PC-9 (cell line): ENCODE data around the gene ERC2. TPM values are rescaled to one million over a fixed set of nuclear protein-coding genes. Genes with fewer than 3 reads are reported as not detected.
A peak's percentile ranks its signal among the peaks of the same experiment; 100 is the strongest.

Experiments
- BruUV-seq: library from RNA; stranded (reverse); fragments of 400-500 nt; replicated peaks from 2 replicates; lab custom pipeline; 2021; lab: Mats Ljungman, UMichigan
- CTCF ChIA-PET: fragments of 300-600 bp; sonication (Branson Sonifier 250); formaldehyde crosslinking; loops from one replicate; lab custom pipeline; 2022; ENCODE audit warnings: antibody characterized with exemption; lab: Charles Lee
- POLR2A ChIA-PET: fragments of 300-600 bp; sonication (Branson Sonifier 250); formaldehyde crosslinking; loops from one replicate; lab custom pipeline; 2022; ENCODE audit warnings: antibody characterized with exemption; ENCODE audit not compliant: unreplicated experiment; lab: Charles Lee
- DNase-seq, 2 experiments: peaks; one replicate each; pipeline versions ENCODE4 v3.0.0 to v3.0.0-alpha.2; 2015 to 2022; ENCODE audit warnings: mixed read lengths in 1 of 2
- H2AFZ ChIP-seq: fragments of 200-600 bp; sonication (generic); 2 replicates; pipeline ENCODE4 v1.8.1; 2017; ENCODE audit warnings: antibody characterized with exemption
- H3F3A ChIP-seq: fragments of 200-600 bp; sonication (generic); 2 replicates; pipeline ENCODE4 v1.8.1; 2017; ENCODE audit warnings: antibody characterized with exemption, mild to moderate bottlenecking, low read depth; ENCODE audit not compliant: insufficient read depth
- H3K27ac ChIP-seq: fragments of 200-600 bp; sonication (generic); 2 replicates; pipeline ENCODE4 v1.6.1; 2016; ENCODE audit warnings: mixed run types
- H3K27me3 ChIP-seq: fragments of 200-600 bp; sonication (generic); 2 replicates; pipeline ENCODE4 v1.6.1; 2016; ENCODE audit warnings: low read depth, mixed run types; ENCODE audit not compliant: insufficient read depth
- H3K36me3 ChIP-seq: fragments of 200-600 bp; sonication (generic); 2 replicates; pipeline ENCODE4 v1.6.1; 2016; ENCODE audit warnings: low read depth, mixed run types
- H3K4me1 ChIP-seq: fragments of 200-600 bp; sonication (generic); replicated peaks from 2 replicates; pipeline ENCODE4 v1.6.1; 2016; ENCODE audit warnings: mixed run types; ENCODE audit not compliant: insufficient read depth
- H3K4me2 ChIP-seq: fragments of 200-600 bp; sonication (generic); 2 replicates; pipeline ENCODE4 v1.6.1; 2017; ENCODE audit warnings: mixed run types
- H3K4me3 ChIP-seq: fragments of 200-600 bp; sonication (generic); 2 replicates; pipeline ENCODE4 v1.6.1; 2016; ENCODE audit warnings: mixed run types
- H3K79me2 ChIP-seq: fragments of 200-600 bp; sonication (generic); 2 replicates; pipeline ENCODE4 v1.6.1; 2017; ENCODE audit warnings: low read depth, mixed run types
- H3K9me2 ChIP-seq: fragments of 200-600 bp; sonication (generic); 2 replicates; pipeline ENCODE4 v1.8.1; 2017; ENCODE audit warnings: mild to moderate bottlenecking; ENCODE audit not compliant: insufficient read depth
- H3K9me3 ChIP-seq: fragments of 200-600 bp; sonication (generic); 2 replicates; pipeline ENCODE4 v1.8.1; 2016; ENCODE audit warnings: low read depth; ENCODE audit not compliant: insufficient read depth
- H4K20me1 ChIP-seq: fragments of 200-600 bp; sonication (generic); 2 replicates; pipeline ENCODE4 v1.8.1; 2017; ENCODE audit not compliant: insufficient read depth
- CTCF ChIP-seq: fragments of 200-600 bp; sonication (generic); conservative IDR thresholded peaks from 2 replicates; pipeline ENCODE4 v1.6.1; 2017; ENCODE audit warnings: mixed run types, antibody characterized with exemption, mild to moderate bottlenecking, moderate library complexity
- EZH2 ChIP-seq: fragments of 200-600 bp; sonication (generic); IDR thresholded peaks from 2 replicates; pipeline ENCODE4 v1.8.0; 2017; ENCODE audit warnings: antibody characterized with exemption, low read depth
- intact Hi-C: fragments of 100-400 bp; cut with micrococcal nuclease; formaldehyde crosslinking; loops from one replicate; pipeline ENCODE4 v1.10.0; 2022; ENCODE audit not compliant: unreplicated experiment
- total RNA-seq: library from RNA; stranded (reverse); gene quantifications from 2 replicates; pipeline ENCODE4 v1.2.3, GENCODE V29; 2021

The ERC2 gene
- total RNA-seq, 1 experiment from 2014 or later = 1.4 TPM

- Histone ChIP-seq H3K27ac (no peak overlapping the region), H3K27me3 (no peaks in the 10 kb centered on the region), H3K79me2 (no peaks in the 10 kb centered on the region), H2AFZ (no peak overlapping the region), H3K9me3 (no peaks in the 10 kb centered on the region), H4K20me1 (no peaks in the 10 kb centered on the region), H3K36me3 (no peaks in the 10 kb centered on the region), H3K4me3 (no peak overlapping the region), H3K4me1 (peaks cover 21% of the 10 kb centered on the region), H3K9me2 (no peaks in the 10 kb centered on the region), H3F3A (peaks cover 5% of the 10 kb centered on the region; the same call in 1 of the 2 replicates), H3K4me2 (no peak overlapping the region)
- TF ChIP-seq CTCF (no peak), EZH2 (no peak)
- ChIA-PET POLR2A (no interaction called here), CTCF (no interaction called here)
- intact Hi-C loops = no loop called here
- BruUV-seq = no TSS peak
- DNase-seq = peak in 1 of 2 experiments; percentile 43
These were observed 941.8 kb downstream of the ERC2 start for GRCh38 chr3:55526332-55527030.

GRCh38 chr3:55525436-55525835 lies 942.8 kb downstream of the ERC2 start:
- no TSS peak for BruUV-seq
- peaks cover 5% of the 10 kb centered on the region; the same call in 1 of the 2 replicates for H3F3A ChIP-seq
- H3K27me3 ChIP-seq = no peaks in the 10 kb centered on the region
- no peak overlapping the region for H3K4me2 ChIP-seq
- no peaks in the 10 kb centered on the region for H3K36me3 ChIP-seq
- H3K9me2 ChIP-seq = no peaks in the 10 kb centered on the region
- intact Hi-C loops = no loop called here
- no peak for DNase-seq
- TF ChIP-seq CTCF = no peak
- no peak for TF ChIP-seq EZH2
- H2AFZ ChIP-seq = no peak overlapping the region
- H3K79me2 ChIP-seq = no peaks in the 10 kb centered on the region
- ChIA-PET CTCF (no interaction called here), POLR2A (no interaction called here)
- no peaks in the 10 kb centered on the region for H3K9me3 ChIP-seq
- H3K4me1 ChIP-seq = peaks cover 21% of the 10 kb centered on the region
- no peaks in the 10 kb centered on the region for H4K20me1 ChIP-seq
- H3K4me3 ChIP-seq = no peak overlapping the region
- H3K27ac ChIP-seq = peak overlapping the region; percentile 67

GRCh38 chr3:55524565-55525244 lies 943.6 kb downstream of the ERC2 start:
- H3K9me3 ChIP-seq = no peaks in the 10 kb centered on the region
- peaks cover 27% of the 10 kb centered on the region for H3K4me1 ChIP-seq
- peak overlapping the region; percentile 67 for H3K27ac ChIP-seq
- no peak for TF ChIP-seq EZH2
- H3K36me3 ChIP-seq = no peaks in the 10 kb centered on the region
- H3K4me2 ChIP-seq = peak overlapping the region; percentile 42
- no peaks in the 10 kb centered on the region for H3K79me2 ChIP-seq
- no peaks in the 10 kb centered on the region for H4K20me1 ChIP-seq
- intact Hi-C loops = no loop called here
- BruUV-seq = no TSS peak
- H2AFZ ChIP-seq = no peak overlapping the region
- ChIA-PET CTCF (interaction anchor here (1.0 kb wide), 2 partner anchors 46 to 198 kb away, joined by 3 to 15 read pairs; no protein-coding TSS in a partner anchor), POLR2A (interaction anchor here (0.5 to 0.7 kb wide), 3 partner anchors 38 to 44 kb away, joined by 5 to 20 read pairs (median 7); no protein-coding TSS in a partner anchor)
- no peaks in the 10 kb centered on the region for H3K27me3 ChIP-seq
- H3K4me3 ChIP-seq = no peak overlapping the region
- H3F3A ChIP-seq = peaks cover 9% of the 10 kb centered on the region; the same call in 1 of the 2 replicates
- DNase-seq = peak; percentile 55 to 76
- H3K9me2 ChIP-seq = no peaks in the 10 kb centered on the region
